ENCODE measurements around the gene SCGB1C1. TPM values are rescaled to one million over a fixed set of nuclear protein-coding genes. Genes with fewer than 3 reads are reported as not detected.

The SCGB1C1 gene
- total RNA-seq, 1 experiment from 2014 or later = not detected

GRCh38 chr11:203056-203944 lies 10.4 kb downstream of the SCGB1C1 start:
- no peaks in the 10 kb centered on the region for H3K27me3 ChIP-seq (ENCODE audit: low read length)
- DNase-seq = peak; percentile 38
- no peaks in the 10 kb centered on the region for H3K9me3 ChIP-seq (ENCODE audit: low read length)
- peaks cover 9% of the 10 kb centered on the region for H3K4me1 ChIP-seq (ENCODE audit: low read length)
- H3K36me3 ChIP-seq (ENCODE audit: insufficient read depth, low read length) = peaks cover 4% of the 10 kb centered on the region
- no peak overlapping the region for H3K4me3 ChIP-seq (ENCODE audit: low read length)
- peaks cover 15% of the 10 kb centered on the region for H4K20me1 ChIP-seq (ENCODE audit: insufficient read depth, low read depth, low read length)
- H3K27ac ChIP-seq (ENCODE audit: low read length) = no peak overlapping the region
- H2AFZ ChIP-seq (ENCODE audit: low read length) = no peak overlapping the region
- no peak overlapping the region for H3K4me2 ChIP-seq (ENCODE audit: low read depth, low read length, poor library complexity, severe bottlenecking)
- no peak overlapping the region for H3K9ac ChIP-seq (ENCODE audit: low read length)
- H3K79me2 ChIP-seq (ENCODE audit: low read length) = peaks cover 22% of the 10 kb centered on the region
- H3K9me2 ChIP-seq (replicated peaks; ENCODE audit: insufficient read depth, low read length) = no peaks in the 10 kb centered on the region

DNA sequence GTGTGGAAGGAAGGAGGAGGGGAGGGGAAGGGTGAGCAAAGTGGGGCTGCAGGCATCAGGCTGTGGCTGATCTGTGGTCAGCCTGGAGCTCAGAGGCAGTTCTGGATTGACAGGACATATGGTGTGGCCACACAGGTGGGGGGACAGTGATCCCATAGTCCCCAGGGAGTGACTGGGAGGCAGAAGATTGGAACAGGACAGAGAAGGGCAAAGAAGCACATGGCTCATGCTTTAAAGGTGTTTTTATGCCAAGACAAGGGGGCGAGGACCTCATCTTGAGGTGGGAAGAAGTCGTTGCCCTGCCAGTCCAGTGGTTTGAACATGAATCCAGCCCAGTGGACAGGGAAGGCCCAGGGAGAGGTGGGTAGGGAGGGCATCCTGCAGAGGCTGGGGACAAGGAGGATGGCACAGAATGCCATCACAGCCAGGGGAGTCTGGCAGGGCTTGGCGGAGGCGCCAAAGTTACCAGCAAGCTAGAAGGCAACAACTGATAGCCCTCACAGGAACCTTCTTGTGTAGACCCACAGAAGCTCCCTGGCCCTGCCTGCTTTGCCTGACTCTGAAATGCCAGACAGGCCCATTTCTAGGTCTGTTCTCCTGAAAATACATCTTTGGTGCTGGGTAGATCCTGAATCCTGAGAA lies 11.2 kb downstream of the SCGB1C1 start:
- no peaks in the 10 kb centered on the region for H3K9me2 ChIP-seq (replicated peaks; ENCODE audit: insufficient read depth, low read length)
- H3K4me3 ChIP-seq (ENCODE audit: low read length) = no peak overlapping the region
- peaks cover 28% of the 10 kb centered on the region for H3K79me2 ChIP-seq (ENCODE audit: low read length)
- H4K20me1 ChIP-seq (ENCODE audit: insufficient read depth, low read depth, low read length) = peaks cover 15% of the 10 kb centered on the region
- H3K9me3 ChIP-seq (ENCODE audit: low read length) = no peaks in the 10 kb centered on the region
- H3K4me2 ChIP-seq (ENCODE audit: low read depth, low read length, poor library complexity, severe bottlenecking) = no peak overlapping the region
- H2AFZ ChIP-seq (ENCODE audit: low read length) = no peak overlapping the region
- H3K27ac ChIP-seq (ENCODE audit: low read length) = no peak overlapping the region
- peaks cover 4% of the 10 kb centered on the region for H3K36me3 ChIP-seq (ENCODE audit: insufficient read depth, low read length)
- H3K4me1 ChIP-seq (ENCODE audit: low read length) = peaks cover 9% of the 10 kb centered on the region
- no peak for DNase-seq
- no peaks in the 10 kb centered on the region for H3K27me3 ChIP-seq (ENCODE audit: low read length)
- no peak overlapping the region for H3K9ac ChIP-seq (ENCODE audit: low read length)

GRCh38 chr11:204587-205109 lies 11.8 kb downstream of the SCGB1C1 start:
- Histone ChIP-seq H3K27ac (ENCODE audit: low read length) (no peak overlapping the region), H3K9me3 (ENCODE audit: low read length) (no peaks in the 10 kb centered on the region), H3K27me3 (ENCODE audit: low read length) (no peaks in the 10 kb centered on the region), H2AFZ (ENCODE audit: low read length) (no peak overlapping the region), H3K9me2 (replicated peaks; ENCODE audit: insufficient read depth, low read length) (no peaks in the 10 kb centered on the region), H3K79me2 (ENCODE audit: low read length) (peaks cover 34% of the 10 kb centered on the region), H3K4me2 (ENCODE audit: low read depth, low read length, poor library complexity, severe bottlenecking) (no peak overlapping the region), H3K4me1 (ENCODE audit: low read length) (peaks cover 14% of the 10 kb centered on the region), H3K4me3 (ENCODE audit: low read length) (no peak overlapping the region), H4K20me1 (ENCODE audit: insufficient read depth, low read depth, low read length) (peaks cover 21% of the 10 kb centered on the region), H3K9ac (ENCODE audit: low read length) (no peak overlapping the region), H3K36me3 (ENCODE audit: insufficient read depth, low read length) (peaks cover 4% of the 10 kb centered on the region)
- DNase-seq = no peak

GRCh38 chr11:205221-206001 lies 12.5 kb downstream of the SCGB1C1 start:
- H3K79me2 ChIP-seq (ENCODE audit: low read length) = peaks cover 41% of the 10 kb centered on the region
- DNase-seq = no peak
- H3K4me3 ChIP-seq (ENCODE audit: low read length) = peak overlapping the region; percentile 92; the same call in 1 of the 2 replicates
- peaks cover 27% of the 10 kb centered on the region for H4K20me1 ChIP-seq (ENCODE audit: insufficient read depth, low read depth, low read length)
- H3K9ac ChIP-seq (ENCODE audit: low read length) = peak overlapping the region; percentile 97
- no peak overlapping the region for H2AFZ ChIP-seq (ENCODE audit: low read length)
- H3K4me2 ChIP-seq (ENCODE audit: low read depth, low read length, poor library complexity, severe bottlenecking) = peak overlapping the region; percentile 86
- H3K36me3 ChIP-seq (ENCODE audit: insufficient read depth, low read length) = peaks cover 9% of the 10 kb centered on the region
- H3K27me3 ChIP-seq (ENCODE audit: low read length) = no peaks in the 10 kb centered on the region
- no peaks in the 10 kb centered on the region for H3K9me3 ChIP-seq (ENCODE audit: low read length)
- H3K27ac ChIP-seq (ENCODE audit: low read length) = no peak overlapping the region
- H3K9me2 ChIP-seq (replicated peaks; ENCODE audit: insufficient read depth, low read length) = no peaks in the 10 kb centered on the region
- peaks cover 22% of the 10 kb centered on the region for H3K4me1 ChIP-seq (ENCODE audit: low read length)

- Histone ChIP-seq H3K4me3 (ENCODE audit: low read length) (peak overlapping the region; percentile 92), H3K4me2 (ENCODE audit: low read depth, low read length, poor library complexity, severe bottlenecking) (peak overlapping the region; percentile 86), H3K27me3 (ENCODE audit: low read length) (no peaks in the 10 kb centered on the region), H4K20me1 (ENCODE audit: insufficient read depth, low read depth, low read length) (peaks cover 29% of the 10 kb centered on the region), H2AFZ (ENCODE audit: low read length) (no peak overlapping the region), H3K27ac (ENCODE audit: low read length) (no peak overlapping the region), H3K79me2 (ENCODE audit: low read length) (peaks cover 47% of the 10 kb centered on the region), H3K9me3 (ENCODE audit: low read length) (no peaks in the 10 kb centered on the region), H3K9ac (ENCODE audit: low read length) (peak overlapping the region; percentile 97), H3K4me1 (ENCODE audit: low read length) (peaks cover 23% of the 10 kb centered on the region), H3K9me2 (replicated peaks; ENCODE audit: insufficient read depth, low read length) (no peaks in the 10 kb centered on the region), H3K36me3 (ENCODE audit: insufficient read depth, low read length) (peaks cover 14% of the 10 kb centered on the region)
- no peak for DNase-seq
Observed at GRCh38 chr11:206002-206384, 13.1 kb downstream of the SCGB1C1 start.

GRCh38 chr11:206526-207207 lies 13.8 kb downstream of the SCGB1C1 start:
- Histone ChIP-seq H3K4me1 (ENCODE audit: low read length) (peaks cover 23% of the 10 kb centered on the region), H3K36me3 (ENCODE audit: insufficient read depth, low read length) (peaks cover 19% of the 10 kb centered on the region)
- peak; percentile 63 for DNase-seq

DNA sequence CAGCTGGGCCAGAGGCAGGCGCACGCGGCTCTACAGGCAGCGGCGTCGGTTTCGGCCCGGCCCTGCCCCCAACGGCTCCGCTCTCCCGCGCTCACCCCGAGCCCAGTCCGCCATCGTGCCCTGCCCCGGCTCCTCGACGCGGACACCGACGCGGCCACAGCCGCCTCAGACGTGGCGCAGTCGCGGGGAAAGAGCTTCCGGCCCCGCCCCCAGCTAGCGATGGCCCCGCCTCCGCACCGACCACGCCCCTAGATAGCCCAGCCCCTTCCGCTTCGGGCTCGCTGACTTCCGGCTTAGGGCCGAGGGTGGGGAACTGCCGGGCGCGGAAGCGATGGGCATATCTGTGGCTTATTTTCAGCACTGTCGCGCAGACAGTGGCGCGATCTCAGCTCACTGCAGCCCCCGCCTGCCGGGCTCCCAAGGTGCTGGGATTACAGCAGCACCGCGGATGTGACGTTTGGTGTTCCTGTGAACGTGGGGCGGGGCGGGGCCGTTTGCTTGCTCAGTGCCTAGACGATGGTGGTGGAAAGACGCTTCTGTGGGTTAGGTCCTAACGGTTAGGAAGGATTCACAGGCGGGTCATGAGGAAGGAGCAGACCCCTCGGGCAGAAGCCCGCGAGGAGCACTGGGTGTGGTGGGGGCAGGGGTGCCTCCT lies 14.5 kb downstream of the SCGB1C1 start, which contains the start of the genes BET1L and RIC8A:
Gene BET1L (minus strand): TSS at position 192 of the 655 bp plus-strand sequence. CDS start 78 bp downstream, at position 114.
Gene RIC8A (plus strand): TSS at position 501 of the 655 bp plus-strand sequence. CDS start 1,147 bp downstream, outside the sequence.
- peaks cover 23% of the 10 kb centered on the region for H3K4me1 ChIP-seq (ENCODE audit: low read length)
- peak within 1 kb of the TSS; percentile 95 for H3K4me2 ChIP-seq (ENCODE audit: low read depth, low read length, poor library complexity, severe bottlenecking)
- H2AFZ ChIP-seq (ENCODE audit: low read length) = 0 out of 2 replicates have a peak within 1 kb of the TSS, but pooled peaks have one; percentile 33
- peaks cover 19% of the 10 kb centered on the region for H3K36me3 ChIP-seq (ENCODE audit: insufficient read depth, low read length)
- H4K20me1 ChIP-seq (ENCODE audit: insufficient read depth, low read depth, low read length) = peaks cover 29% of the 10 kb centered on the region
- DNase-seq = peak; percentile 99
- peak within 1 kb of the TSS; percentile 98 for H3K9ac ChIP-seq (ENCODE audit: low read length)
- H3K9me3 ChIP-seq (ENCODE audit: low read length) = no peaks in the 10 kb centered on the region
- no peaks in the 10 kb centered on the region for H3K27me3 ChIP-seq (ENCODE audit: low read length)
- peak within 1 kb of the TSS; percentile 90 for H3K27ac ChIP-seq (ENCODE audit: low read length)
- peak within 1 kb of the TSS; percentile 92 for H3K4me3 ChIP-seq (ENCODE audit: low read length)
- peaks cover 57% of the 10 kb centered on the region for H3K79me2 ChIP-seq (ENCODE audit: low read length)
- H3K9me2 ChIP-seq (replicated peaks; ENCODE audit: insufficient read depth, low read length) = no peaks in the 10 kb centered on the region

More at GRCh38 chr11:206526-207207, 13.8 kb downstream of the SCGB1C1 start:
- peaks cover 29% of the 10 kb centered on the region for H4K20me1 ChIP-seq (ENCODE audit: insufficient read depth, low read depth, low read length)
- H3K9me2 ChIP-seq (replicated peaks; ENCODE audit: insufficient read depth, low read length) = no peaks in the 10 kb centered on the region
- H3K9ac ChIP-seq (ENCODE audit: low read length) = peak overlapping the region; percentile 97
- H3K27ac ChIP-seq (ENCODE audit: low read length) = no peak overlapping the region; the same call in 1 of the 2 replicates
- H3K4me2 ChIP-seq (ENCODE audit: low read depth, low read length, poor library complexity, severe bottlenecking) = peak overlapping the region; percentile 86
- no peaks in the 10 kb centered on the region for H3K27me3 ChIP-seq (ENCODE audit: low read length)
- no peak overlapping the region for H2AFZ ChIP-seq (ENCODE audit: low read length)
- H3K9me3 ChIP-seq (ENCODE audit: low read length) = no peaks in the 10 kb centered on the region
- H3K4me3 ChIP-seq (ENCODE audit: low read length) = peak overlapping the region; percentile 92
- H3K79me2 ChIP-seq (ENCODE audit: low read length) = peaks cover 54% of the 10 kb centered on the region
